GM19328 (cell line): ENCODE results near the gene ABHD2.
"Not testable (repeated sequence)": the region's sequence is repeated elsewhere in the genome, so short reads cannot be mapped to it uniquely, and the experiment has no call there.

Experiments used
- ATAC-seq: cut with Tn5 transposase; IDR thresholded peaks from one replicate; pipeline ENCODE4 v1.9.1; 2021; ENCODE audit warnings: mild to moderate bottlenecking, moderate library complexity; ENCODE audit not compliant: unreplicated experiment

The ABHD2 gene

GRCh38 chr15:89217031-89217430, 128.8 kb downstream of the ABHD2 start:
- ATAC-seq: no peak

- no peak for ATAC-seq
These were observed 129.6 kb downstream of the ABHD2 start for GRCh38 chr15:89217686-89218376.

GRCh38 chr15:89218531-89218930, 130.3 kb downstream of the ABHD2 start:
- no peak for ATAC-seq

GRCh38 chr15:89221543-89221942, 133.3 kb downstream of the ABHD2 start, which contains the start of gene RLBP1:
Gene RLBP1, minus strand, starts transcription at chr15:89221579. Its CDS starts 2,604 bp downstream, at chr15:89218975.
- ATAC-seq: no peak

- ATAC-seq: no peak
These were observed 137.3 kb downstream of the ABHD2 start for GRCh38 chr15:89225588-89225987.

GRCh38 chr15:89226359-89227221, 138.3 kb downstream of the ABHD2 start:
- ATAC-seq: no peak

GRCh38 chr15:89227425-89227824, 139.2 kb downstream of the ABHD2 start:
- ATAC-seq: no peak

GRCh38 chr15:89230277-89230676, 142.0 kb downstream of the ABHD2 start:
- no peak for ATAC-seq

GRCh38 chr15:89231832-89232231, 143.6 kb downstream of the ABHD2 start:
- ATAC-seq: no peak

GRCh38 chr15:89239883-89240810, 151.9 kb downstream of the ABHD2 start:
- not testable (repeated sequence) for ATAC-seq

GRCh38 chr15:89243046-89243690, 154.9 kb downstream of the ABHD2 start:
- ATAC-seq: no peak

- peak; percentile 93 for ATAC-seq
These were observed 155.7 kb downstream of the ABHD2 start, which contains the start of gene FANCI for GRCh38 chr15:89243691-89244573. Gene FANCI, plus strand, starts transcription at chr15:89243979. Its CDS starts 3,669 bp downstream, at chr15:89247648.

- no peak for ATAC-seq
These were observed 156.3 kb downstream of the ABHD2 start for GRCh38 chr15:89244574-89244903.

GRCh38 chr15:89247446-89247845, 159.2 kb downstream of the ABHD2 start:
- ATAC-seq: no peak

- no peak for ATAC-seq
These were observed 160.3 kb downstream of the ABHD2 start for GRCh38 chr15:89248584-89248983.

- not testable (repeated sequence) for ATAC-seq
These were observed 161.9 kb downstream of the ABHD2 start for GRCh38 chr15:89250142-89250541.
